DND-41 (cell line): ENCODE measurements around the gene SMIM14.

Experiments used
- EZH2 ChIP-seq: IDR thresholded peaks from 3 replicates; pipeline ENCODE4 v1.6.1; 2012; ENCODE audit warnings: borderline replicate concordance, low read depth, mild to moderate bottlenecking, moderate library complexity, low read length, inconsistent platforms; ENCODE audit not compliant: severe bottlenecking
- TF ChIP-seq, protein P1 (sequence below): IDR thresholded peaks from 2 replicates; pipeline ENCODE4 v1.5.1; 2012; ENCODE audit warnings: borderline replicate concordance, low read length, moderate library complexity, mild to moderate bottlenecking; ENCODE audit not compliant: poor library complexity, severe bottlenecking; ENCODE audit errors: extremely low read depth

GRCh38 chr4:39668887-39669286, 30.2 kb upstream of the SMIM14 start:
- TF ChIP-seq, protein P1, sequence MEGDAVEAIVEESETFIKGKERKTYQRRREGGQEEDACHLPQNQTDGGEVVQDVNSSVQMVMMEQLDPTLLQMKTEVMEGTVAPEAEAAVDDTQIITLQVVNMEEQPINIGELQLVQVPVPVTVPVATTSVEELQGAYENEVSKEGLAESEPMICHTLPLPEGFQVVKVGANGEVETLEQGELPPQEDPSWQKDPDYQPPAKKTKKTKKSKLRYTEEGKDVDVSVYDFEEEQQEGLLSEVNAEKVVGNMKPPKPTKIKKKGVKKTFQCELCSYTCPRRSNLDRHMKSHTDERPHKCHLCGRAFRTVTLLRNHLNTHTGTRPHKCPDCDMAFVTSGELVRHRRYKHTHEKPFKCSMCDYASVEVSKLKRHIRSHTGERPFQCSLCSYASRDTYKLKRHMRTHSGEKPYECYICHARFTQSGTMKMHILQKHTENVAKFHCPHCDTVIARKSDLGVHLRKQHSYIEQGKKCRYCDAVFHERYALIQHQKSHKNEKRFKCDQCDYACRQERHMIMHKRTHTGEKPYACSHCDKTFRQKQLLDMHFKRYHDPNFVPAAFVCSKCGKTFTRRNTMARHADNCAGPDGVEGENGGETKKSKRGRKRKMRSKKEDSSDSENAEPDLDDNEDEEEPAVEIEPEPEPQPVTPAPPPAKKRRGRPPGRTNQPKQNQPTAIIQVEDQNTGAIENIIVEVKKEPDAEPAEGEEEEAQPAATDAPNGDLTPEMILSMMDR, result no peak
- TF ChIP-seq EZH2, result no peak
